HepG2 (cell line): ENCODE data around the gene SCYL1. TPM values are rescaled to one million over a fixed set of nuclear protein-coding genes. Genes with fewer than 3 reads are reported as not detected.

ENCODE experiments used
- DR1 ChIP-seq: sonication (generic); formaldehyde crosslinking; IDR thresholded peaks from 2 replicates; pipeline ENCODE4 v1.8.0; 2021; ENCODE audit warnings: mild to moderate bottlenecking, missing genetic modification reagents, inconsistent platforms
- JUNB ChIP-seq: sonication (generic); formaldehyde crosslinking; IDR thresholded peaks from 2 replicates; pipeline ENCODE4 v1.8.0; 2022; ENCODE audit warnings: missing genetic modification reagents, mild to moderate bottlenecking, borderline replicate concordance
- KDM5B ChIP-seq: sonication (generic); formaldehyde crosslinking; IDR thresholded peaks from 2 replicates; pipeline ENCODE4 v1.4.0; 2020; ENCODE audit warnings: missing genetic modification reagents, mild to moderate bottlenecking, borderline replicate concordance
- MAFK ChIP-seq, 2 experiments: IDR thresholded peaks in 1 of 2; conservative IDR thresholded peaks in 1 of 2; 2 replicates each; pipeline ENCODE4 v1.6.1; 2011; ENCODE audit warnings: improper control_type of control experiment in 2 of 2, low read length in 2 of 2
- MBD4 ChIP-seq: IDR thresholded peaks from 2 replicates; pipeline ENCODE4 v1.6.1; 2012; ENCODE audit warnings: low read length, inconsistent platforms, borderline replicate concordance
- MEIS1 ChIP-seq: sonication (generic); formaldehyde crosslinking; IDR thresholded peaks from 2 replicates; pipeline ENCODE4 v1.9.0; 2021; ENCODE audit warnings: mild to moderate bottlenecking, missing genetic modification reagents, moderate library complexity, borderline replicate concordance
- MXD3 ChIP-seq: IDR thresholded peaks from 2 replicates; pipeline ENCODE4 v1.6.1; 2016; ENCODE audit warnings: mild to moderate bottlenecking, missing biosample characterization, missing genetic modification reagents
- MXD4 ChIP-seq: IDR thresholded peaks from 2 replicates; pipeline ENCODE4 v1.6.1; 2016; ENCODE audit warnings: mild to moderate bottlenecking, missing biosample characterization, missing genetic modification reagents
- PHF8 ChIP-seq: sonication (generic); formaldehyde crosslinking; IDR thresholded peaks from 2 replicates; pipeline ENCODE4 v1.5.0; 2020; ENCODE audit warnings: missing genetic modification reagents
- RAD51 ChIP-seq: fragments of 450-650 bp; IDR thresholded peaks from 2 replicates; pipeline ENCODE4 v1.6.1; 2016; ENCODE audit warnings: borderline replicate concordance
- TOPORS ChIP-seq: sonication (generic); formaldehyde crosslinking; IDR thresholded peaks from 2 replicates; pipeline ENCODE4 v1.8.0; 2023; ENCODE audit warnings: mild to moderate bottlenecking, missing genetic modification reagents
- XBP1 ChIP-seq: sonication (generic); formaldehyde crosslinking; IDR thresholded peaks from 2 replicates; pipeline ENCODE4 v1.5.0; 2020; ENCODE audit warnings: missing genetic modification reagents
- ZBTB2 ChIP-seq: sonication (generic); formaldehyde crosslinking; IDR thresholded peaks from 2 replicates; pipeline ENCODE4 v1.8.0; 2022; ENCODE audit warnings: low read depth, missing genetic modification reagents
- ZNF276 ChIP-seq: sonication (generic); formaldehyde crosslinking; IDR thresholded peaks from 2 replicates; pipeline ENCODE4 v1.4.0; 2020; ENCODE audit warnings: mild to moderate bottlenecking, low read depth, missing genetic modification reagents
- ZNF549 ChIP-seq: sonication (generic); formaldehyde crosslinking; IDR thresholded peaks from 2 replicates; pipeline ENCODE4 v1.5.0; 2020; ENCODE audit warnings: missing genetic modification reagents
- ZNF556 ChIP-seq: sonication (generic); formaldehyde crosslinking; IDR thresholded peaks from 2 replicates; pipeline ENCODE4 v1.4.0; 2020; ENCODE audit warnings: mild to moderate bottlenecking, missing genetic modification reagents, borderline replicate concordance
- ZNF737 ChIP-seq: sonication (generic); formaldehyde crosslinking; IDR thresholded peaks from 2 replicates; pipeline ENCODE4 v1.5.0; 2020; ENCODE audit warnings: missing genetic modification reagents, mild to moderate bottlenecking, borderline replicate concordance
- ZNF83 ChIP-seq: sonication (generic); formaldehyde crosslinking; IDR thresholded peaks from 2 replicates; pipeline ENCODE4 v1.4.0; 2020; ENCODE audit warnings: missing genetic modification reagents, mild to moderate bottlenecking, borderline replicate concordance
- polyA plus RNA-seq, 8 experiments: library from polyadenylated mRNA; depleted of rRNA in 3 of 8; stranded (reverse) in 7 of 8; unstranded in 1 of 8; fragments of >200 nt; fragmentation: Illumina TruSeq in 4 of 8; extraction: Trizol in 4 of 8; gene quantifications; 2 replicates each; pipeline versions ENCODE4 v1.2.1 to v1.2.3, GENCODE V29; 2011 to 2016; ENCODE audit warnings: low read depth in 4 of 8, missing spikeins in 1 of 8, mixed read lengths in 1 of 8; ENCODE audit not compliant: insufficient read depth in 1 of 8
- total RNA-seq, 5 experiments: library from RNA; depleted of rRNA; stranded (reverse); fragments of >200 nt; fragmentation: Illumina TruSeq; extraction: Trizol; gene quantifications; 2 replicates each; pipeline ENCODE4 v1.2.3, GENCODE V29; 2016; ENCODE audit warnings: low read depth in 1 of 5
- TF ChIP-seq, protein P1 (sequence below): sonication (generic); formaldehyde crosslinking; IDR thresholded peaks from 2 replicates; pipeline ENCODE4 v1.4.0; 2020; ENCODE audit warnings: mild to moderate bottlenecking, missing genetic modification reagents
- TF ChIP-seq, protein P2 (sequence below): sonication (generic); formaldehyde crosslinking; IDR thresholded peaks from 2 replicates; pipeline ENCODE4 v1.9.0; 2022; ENCODE audit warnings: missing genetic modification reagents, mild to moderate bottlenecking, borderline replicate concordance
- TF ChIP-seq, protein P3 (sequence below): sonication (generic); formaldehyde crosslinking; IDR thresholded peaks from 2 replicates; pipeline ENCODE4 v1.5.0; 2020; ENCODE audit warnings: mild to moderate bottlenecking, missing genetic modification reagents

Gene SCYL1
- total and polyA plus RNA-seq, 2 of the 13 experiments (the other 11 are each of a cell fraction or from before 2014, with no cell fraction given) = 65.9 to 103 TPM

GRCh38 chr11:65524741-65525545 is at the start of gene SCYL1 (continued):
- TF ChIP-seq JUNB (no peak), ZNF83 (CRISPR knock-in tag) (no peak), MBD4 (no peak), ZNF556 (0 out of 2 replicates have a peak, but pooled peaks have one; percentile 25), ZBTB2 (CRISPR knock-in tag) (peak; percentile 51; the same call in 1 of the 2 replicates), MEIS1 (0 out of 2 replicates have a peak, but pooled peaks have one; percentile 51), XBP1 (CRISPR knock-in tag) (no peak), RAD51 (no peak), TOPORS (CRISPR knock-in tag) (0 out of 2 replicates have a peak, but pooled peaks have one; percentile 46), PHF8 (CRISPR knock-in tag) (peak; percentile 91), ZNF737 (CRISPR knock-in tag) (no peak), KDM5B (CRISPR knock-in tag) (peak; percentile 76; the same call in 1 of the 2 replicates), MAFK (conservative IDR thresholded peaks at IDR 0.05 in 1 of 2, IDR thresholded peaks at IDR 0.05 in 1 of 2; ENCODE audit: low read length in 2 of 2) (no peak), MXD4 (CRISPR knock-in tag) (peak; percentile 65; the same call in 1 of the 2 replicates), ZNF549 (CRISPR knock-in tag) (no peak), DR1 (CRISPR knock-in tag) (no peak), MXD3 (CRISPR knock-in tag) (peak; percentile 78), ZNF276 (CRISPR knock-in tag) (no peak)
- TF ChIP-seq, protein P1, sequence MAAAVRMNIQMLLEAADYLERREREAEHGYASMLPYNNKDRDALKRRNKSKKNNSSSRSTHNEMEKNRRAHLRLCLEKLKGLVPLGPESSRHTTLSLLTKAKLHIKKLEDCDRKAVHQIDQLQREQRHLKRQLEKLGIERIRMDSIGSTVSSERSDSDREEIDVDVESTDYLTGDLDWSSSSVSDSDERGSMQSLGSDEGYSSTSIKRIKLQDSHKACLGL (CRISPR knock-in tag) = peak; percentile 53
- TF ChIP-seq, protein P2, sequence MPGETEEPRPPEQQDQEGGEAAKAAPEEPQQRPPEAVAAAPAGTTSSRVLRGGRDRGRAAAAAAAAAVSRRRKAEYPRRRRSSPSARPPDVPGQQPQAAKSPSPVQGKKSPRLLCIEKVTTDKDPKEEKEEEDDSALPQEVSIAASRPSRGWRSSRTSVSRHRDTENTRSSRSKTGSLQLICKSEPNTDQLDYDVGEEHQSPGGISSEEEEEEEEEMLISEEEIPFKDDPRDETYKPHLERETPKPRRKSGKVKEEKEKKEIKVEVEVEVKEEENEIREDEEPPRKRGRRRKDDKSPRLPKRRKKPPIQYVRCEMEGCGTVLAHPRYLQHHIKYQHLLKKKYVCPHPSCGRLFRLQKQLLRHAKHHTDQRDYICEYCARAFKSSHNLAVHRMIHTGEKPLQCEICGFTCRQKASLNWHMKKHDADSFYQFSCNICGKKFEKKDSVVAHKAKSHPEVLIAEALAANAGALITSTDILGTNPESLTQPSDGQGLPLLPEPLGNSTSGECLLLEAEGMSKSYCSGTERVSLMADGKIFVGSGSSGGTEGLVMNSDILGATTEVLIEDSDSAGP (CRISPR knock-in tag) = peak; percentile 40; the same call in 1 of the 2 replicates
- TF ChIP-seq, protein P3, sequence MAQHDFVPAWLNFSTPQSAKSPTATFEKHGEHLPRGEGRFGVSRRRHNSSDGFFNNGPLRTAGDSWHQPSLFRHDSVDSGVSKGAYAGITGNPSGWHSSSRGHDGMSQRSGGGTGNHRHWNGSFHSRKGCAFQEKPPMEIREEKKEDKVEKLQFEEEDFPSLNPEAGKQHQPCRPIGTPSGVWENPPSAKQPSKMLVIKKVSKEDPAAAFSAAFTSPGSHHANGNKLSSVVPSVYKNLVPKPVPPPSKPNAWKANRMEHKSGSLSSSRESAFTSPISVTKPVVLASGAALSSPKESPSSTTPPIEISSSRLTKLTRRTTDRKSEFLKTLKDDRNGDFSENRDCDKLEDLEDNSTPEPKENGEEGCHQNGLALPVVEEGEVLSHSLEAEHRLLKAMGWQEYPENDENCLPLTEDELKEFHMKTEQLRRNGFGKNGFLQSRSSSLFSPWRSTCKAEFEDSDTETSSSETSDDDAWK (CRISPR knock-in tag) = no peak
